Measurements from ENCODE around the gene BTBD16.

DNA sequence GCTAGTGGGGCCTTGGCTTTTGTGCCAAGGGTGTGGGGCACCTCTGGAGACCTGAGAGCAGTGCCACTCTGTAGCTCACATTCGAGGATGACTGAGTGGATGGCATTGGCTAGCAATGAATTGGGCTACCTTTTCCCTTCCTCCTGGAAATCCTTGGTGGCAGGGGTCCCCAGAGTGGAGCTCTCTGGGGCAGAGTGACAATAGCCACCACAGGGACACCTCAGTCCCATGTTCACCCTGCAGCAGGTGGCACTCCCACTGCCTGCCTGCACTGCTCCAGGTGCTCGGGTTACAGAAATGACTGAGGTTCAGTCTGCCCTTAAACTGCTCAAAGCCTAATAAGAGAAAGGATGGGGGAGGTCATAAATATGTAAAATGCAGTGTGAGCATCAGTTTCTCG, 17.8 kb downstream of the BTBD16 start:
- TF ChIP-seq CTCF (IDR thresholded peaks at IDR 0.05; ENCODE audit: poor library complexity): no peak
- TF ChIP-seq EZH2 (IDR thresholded peaks at IDR 0.05; ENCODE audit: borderline replicate concordance): no peak
- no peak for TF ChIP-seq EZH2phosphoT487 (IDR thresholded peaks at IDR 0.05; ENCODE audit: low read depth, severe bottlenecking, unreplicated experiment)
